Stimulated activated CD4-positive, alpha-beta T cell treated with anti-CD3 and anti-CD28 coated beads, Interleukin-15, amount 100 ng/mL, for 24 hours (primary cell): ENCODE results near the gene INSM2.
A peak's percentile ranks its signal among the peaks of the same experiment; 100 is the strongest.

Experiments
- DNase-seq: peaks from one replicate; pipeline ENCODE4 v3.0.0-alpha.2; 2020

INSM2 gene

GRCh38 chr14:35533357-35534207 is at the start of gene INSM2:
Gene INSM2 (plus strand): TSS chr14:35534164. CDS start chr14:35534253, 89 bp downstream.
- DNase-seq: peak; percentile 91

GRCh38 chr14:35492569-35493014 is 41.4 kb upstream of the INSM2 start:
- DNase-seq: no peak

GRCh38 chr14:35495278-35495677 is 38.7 kb upstream of the INSM2 start:
- no peak for DNase-seq

- DNase-seq: no peak
Observed at GRCh38 chr14:35499180-35499579, 34.8 kb upstream of the INSM2 start.

- no peak for DNase-seq
Observed at GRCh38 chr14:35503646-35504045, 30.3 kb upstream of the INSM2 start.

- no peak for DNase-seq
Observed at GRCh38 chr14:35504260-35504659, 29.7 kb upstream of the INSM2 start.

- DNase-seq: no peak
Observed at GRCh38 chr14:35506461-35506860, 27.5 kb upstream of the INSM2 start.

- DNase-seq: no peak
Observed at GRCh38 chr14:35506927-35507326, 27.0 kb upstream of the INSM2 start.

GRCh38 chr14:35509846-35510245 is 24.1 kb upstream of the INSM2 start:
- no peak for DNase-seq

- no peak for DNase-seq
Observed at GRCh38 chr14:35512765-35513164, 21.2 kb upstream of the INSM2 start.

- DNase-seq: no peak
Observed at GRCh38 chr14:35515916-35516315, 18.0 kb upstream of the INSM2 start.

GRCh38 chr14:35519986-35520385 is 14.0 kb upstream of the INSM2 start:
- no peak for DNase-seq

GRCh38 chr14:35525695-35526094 is 8.3 kb upstream of the INSM2 start:
- DNase-seq: no peak

GRCh38 chr14:35526962-35527361 is 7.0 kb upstream of the INSM2 start:
- no peak for DNase-seq

- no peak for DNase-seq
Observed at GRCh38 chr14:35531960-35532747, 1.8 kb upstream of the INSM2 start.

GRCh38 chr14:35532783-35533356 is 1.1 kb upstream of the INSM2 start:
- DNase-seq: no peak

- DNase-seq: peak; percentile 29
Observed at GRCh38 chr14:35534208-35534872, 376 bp downstream of the INSM2 start.

- peak; percentile 76 for DNase-seq
Observed at GRCh38 chr14:35534873-35535482, 1.0 kb downstream of the INSM2 start.

GRCh38 chr14:35535483-35536112 is 1.6 kb downstream of the INSM2 start:
- DNase-seq: no peak

GRCh38 chr14:35539969-35540368 is 6.0 kb downstream of the INSM2 start:
- no peak for DNase-seq

GRCh38 chr14:35543006-35543405 is 9.0 kb downstream of the INSM2 start:
- no peak for DNase-seq

GRCh38 chr14:35549551-35549950 is 15.6 kb downstream of the INSM2 start:
- no peak for DNase-seq
